NB4 (cell line): Measurements from ENCODE around the gene WNT7A.

Experiments used
- DNase-seq: peaks from one replicate; pipeline ENCODE4 v3.0.0; 2010; ENCODE audit warnings: low read depth
- H3K4me3 ChIP-seq: one replicate; pipeline ENCODE4 v1.5.1; 2011; ENCODE audit warnings: mild to moderate bottlenecking, low read depth, low read length, moderate library complexity
- CTCF ChIP-seq: IDR thresholded peaks from one replicate; pipeline ENCODE4 v1.5.1; 2012; ENCODE audit warnings: low read depth, low read length
- MAX ChIP-seq: IDR thresholded peaks from 2 replicates; pipeline ENCODE4 v1.6.1; 2011; ENCODE audit warnings: low read depth, low read length
- MYC ChIP-seq: IDR thresholded peaks from 2 replicates; pipeline ENCODE4 v1.6.1; 2011; ENCODE audit warnings: low read depth, low read length
- POLR2A ChIP-seq: IDR thresholded peaks from 2 replicates; pipeline ENCODE4 v1.6.1; 2011; ENCODE audit warnings: mild to moderate bottlenecking; ENCODE audit not compliant: insufficient read length; ENCODE audit errors: extremely low read depth

The WNT7A gene

GRCh38 chr3:13839726-13840340 lies 40.0 kb downstream of the WNT7A start:
- TF ChIP-seq CTCF (no peak), MYC (no peak), POLR2A (no peak), MAX (no peak)

GRCh38 chr3:13839253-13839652 lies 40.6 kb downstream of the WNT7A start:
- TF ChIP-seq CTCF: no peak
- TF ChIP-seq MYC: no peak
- no peak for TF ChIP-seq POLR2A
- TF ChIP-seq MAX: no peak
- DNase-seq: no peak
- H3K4me3 ChIP-seq: no peak overlapping the region

More at GRCh38 chr3:13839726-13840340, 40.0 kb downstream of the WNT7A start:
- DNase-seq: no peak
- no peak overlapping the region for H3K4me3 ChIP-seq

GRCh38 chr3:13838421-13838820 lies 41.5 kb downstream of the WNT7A start:
- TF ChIP-seq MYC (no peak), POLR2A (no peak), MAX (no peak), CTCF (no peak)
- no peak for DNase-seq
- no peak overlapping the region for H3K4me3 ChIP-seq

GRCh38 chr3:13837751-13838150 lies 42.1 kb downstream of the WNT7A start:
- no peak overlapping the region for H3K4me3 ChIP-seq
- no peak for TF ChIP-seq CTCF
- no peak for TF ChIP-seq POLR2A
- no peak for TF ChIP-seq MYC
- TF ChIP-seq MAX: no peak
- no peak for DNase-seq

GRCh38 chr3:13836658-13837587 lies 42.9 kb downstream of the WNT7A start:
- no peak overlapping the region for H3K4me3 ChIP-seq
- no peak for DNase-seq
- TF ChIP-seq CTCF (no peak), MYC (no peak), MAX (no peak), POLR2A (no peak)
